Suppressor macrophage (primary cell): ENCODE data around the gene BCL2A1.
A peak's percentile ranks its signal among the peaks of the same experiment; 100 is the strongest.
"Not testable (repeated sequence)": the region's sequence is repeated elsewhere in the genome, so short reads cannot be mapped to it uniquely, and the experiment has no call there.

Source experiments
- DNase-seq, 4 experiments: peaks; one replicate each; pipeline ENCODE4 v3.0.0-alpha.2; 2020 to 2022
- total RNA-seq, 17 experiments: gene quantifications; one replicate each; lab custom pipeline; 2026; ENCODE audit warnings: mixed read lengths in 6 of 17, inconsistent platforms in 3 of 17; lab: John Stamatoyannopoulos, UW

The BCL2A1 gene
- 148 to 1,157 (median 396) reads per million in 17 experiments for total RNA-seq

- DNase-seq: peak; percentile 79 to 99 (median 94)
These were observed at the start of gene BCL2A1 for GRCh38 chr15:79970624-79971434. Gene BCL2A1, minus strand, starts transcription at chr15:79971196. Its CDS starts 77 bp downstream, at chr15:79971119.

- no peak for DNase-seq
These were observed 49.7 kb upstream of the BCL2A1 start for GRCh38 chr15:80020731-80021130.

GRCh38 chr15:80020149-80020548 lies 49.2 kb upstream of the BCL2A1 start:
- DNase-seq: not testable (repeated sequence)

GRCh38 chr15:80019168-80019745 lies 48.3 kb upstream of the BCL2A1 start:
- no peak for DNase-seq

- not testable (repeated sequence) for DNase-seq
These were observed 46.1 kb upstream of the BCL2A1 start for GRCh38 chr15:80017139-80017538.

- DNase-seq: not testable (repeated sequence)
These were observed 45.5 kb upstream of the BCL2A1 start for GRCh38 chr15:80016506-80016905.

GRCh38 chr15:80015156-80015555 lies 44.2 kb upstream of the BCL2A1 start:
- peak in 3 of 4 experiments; percentile 12 to 38 (median 27) for DNase-seq

GRCh38 chr15:80014186-80014585 lies 43.2 kb upstream of the BCL2A1 start:
- DNase-seq: not testable (repeated sequence)

- no peak for DNase-seq
These were observed 41.2 kb upstream of the BCL2A1 start for GRCh38 chr15:80012060-80012726.

- DNase-seq: no peak
These were observed 40.6 kb upstream of the BCL2A1 start for GRCh38 chr15:80011596-80011995.

- DNase-seq: peak; percentile 51 to 81 (median 63)
These were observed 40.1 kb upstream of the BCL2A1 start for GRCh38 chr15:80011041-80011523.

- peak in 2 of 4 experiments; percentile 16 to 24 for DNase-seq
These were observed 39.2 kb upstream of the BCL2A1 start for GRCh38 chr15:80010131-80010673.

GRCh38 chr15:80007532-80007931 lies 36.5 kb upstream of the BCL2A1 start:
- DNase-seq: no peak

- no peak for DNase-seq
These were observed 36.0 kb upstream of the BCL2A1 start for GRCh38 chr15:80006946-80007345.

GRCh38 chr15:80003934-80004472 lies 33.0 kb upstream of the BCL2A1 start:
- no peak for DNase-seq

GRCh38 chr15:80003171-80003570 lies 32.2 kb upstream of the BCL2A1 start:
- DNase-seq: no peak

GRCh38 chr15:80002267-80002666 lies 31.3 kb upstream of the BCL2A1 start:
- DNase-seq: no peak

GRCh38 chr15:79994615-79995014 lies 23.6 kb upstream of the BCL2A1 start:
- DNase-seq: peak in 3 of 4 experiments; percentile 37 to 56 (median 51)

GRCh38 chr15:79991826-79992225 lies 20.8 kb upstream of the BCL2A1 start:
- DNase-seq: no peak

- DNase-seq: no peak
These were observed 20.0 kb upstream of the BCL2A1 start for GRCh38 chr15:79990997-79991334.

- DNase-seq: peak in 1 of 4 experiments; percentile 16
These were observed 19.4 kb upstream of the BCL2A1 start for GRCh38 chr15:79990280-79990996.

- DNase-seq: peak; percentile 74 to 91 (median 86)
These were observed 18.7 kb upstream of the BCL2A1 start for GRCh38 chr15:79989682-79990081.
